CD4-positive, alpha-beta T cell treated with Interleukin-2 at 100 ng/mL for 4 hours (primary cell): ENCODE measurements around the gene NUDT14.
A peak's percentile ranks its signal among the peaks of the same experiment; 100 is the strongest.

Experiments
- DNase-seq: peaks from one replicate; pipeline ENCODE4 v3.0.0-alpha.2; 2020; ENCODE audit warnings: low spot score

Gene NUDT14

DNA sequence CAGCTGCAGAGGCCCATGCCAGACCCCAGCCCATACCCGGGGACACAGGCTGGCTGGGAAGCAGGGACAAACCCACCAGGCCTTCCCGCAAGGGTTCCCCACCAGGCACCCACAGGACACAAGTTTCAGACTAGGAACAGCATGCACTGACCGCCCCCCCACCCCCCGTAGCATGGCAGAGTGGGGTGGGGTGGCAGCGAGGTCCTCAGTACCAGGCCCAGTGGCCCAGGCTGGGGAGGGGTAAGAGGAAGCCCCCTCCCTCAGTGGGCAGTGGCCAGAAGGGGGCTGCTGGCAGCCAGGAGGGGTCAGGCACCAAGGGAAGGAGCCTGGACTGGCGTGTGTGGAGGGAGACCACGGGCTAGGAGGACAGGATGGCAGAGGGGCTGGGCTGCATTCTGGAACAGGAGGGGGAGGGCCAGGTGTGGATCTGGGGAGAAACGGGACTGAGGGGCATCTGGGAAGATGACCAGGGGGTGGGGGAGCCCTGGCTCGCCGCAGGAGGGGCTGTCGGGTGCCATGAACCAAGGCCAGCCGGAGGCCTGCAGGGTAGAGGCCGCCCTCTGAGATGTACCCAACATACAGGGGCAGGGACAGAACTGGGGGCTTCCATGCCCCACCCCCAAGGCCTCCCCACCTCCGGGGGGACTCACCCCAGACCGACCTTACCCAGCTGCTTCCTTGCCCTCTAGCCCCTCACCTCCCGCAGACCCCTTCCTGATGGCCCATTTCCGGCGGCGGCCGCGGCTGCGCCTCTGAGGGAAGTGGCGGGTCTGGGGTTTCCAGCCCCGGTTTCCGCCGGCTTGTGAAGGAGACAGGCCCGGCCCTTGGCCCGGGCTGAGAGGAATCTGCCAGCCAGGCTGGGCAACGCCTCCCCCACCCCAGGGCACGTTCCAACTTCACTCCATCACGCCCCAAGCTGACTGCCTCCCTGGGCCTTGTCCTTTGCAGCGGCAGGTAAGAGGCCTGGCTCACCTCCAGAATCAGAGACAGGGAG, 6.9 kb downstream of the NUDT14 start:
- peak; percentile 37 for DNase-seq

DNA sequence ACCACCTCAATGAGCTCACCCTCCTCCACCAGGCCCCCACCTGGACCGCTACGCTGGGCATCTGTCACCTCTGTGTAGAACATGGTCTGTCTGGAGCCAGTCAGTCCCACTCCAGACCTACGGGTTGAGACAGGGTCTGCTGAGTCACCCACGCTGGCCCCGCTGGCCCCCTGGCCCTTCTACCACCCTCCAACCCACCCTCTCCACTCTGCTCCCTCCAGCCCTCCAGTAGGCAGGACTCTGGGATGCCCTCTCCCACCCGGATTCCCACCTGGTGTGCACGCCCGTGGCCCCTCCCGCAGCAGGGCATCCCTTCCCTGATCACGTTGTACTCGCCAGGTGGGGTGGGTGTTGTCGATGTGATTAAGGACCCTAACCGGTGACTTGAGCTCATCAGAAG, 8.0 kb downstream of the NUDT14 start:
- DNase-seq: no peak

DNA sequence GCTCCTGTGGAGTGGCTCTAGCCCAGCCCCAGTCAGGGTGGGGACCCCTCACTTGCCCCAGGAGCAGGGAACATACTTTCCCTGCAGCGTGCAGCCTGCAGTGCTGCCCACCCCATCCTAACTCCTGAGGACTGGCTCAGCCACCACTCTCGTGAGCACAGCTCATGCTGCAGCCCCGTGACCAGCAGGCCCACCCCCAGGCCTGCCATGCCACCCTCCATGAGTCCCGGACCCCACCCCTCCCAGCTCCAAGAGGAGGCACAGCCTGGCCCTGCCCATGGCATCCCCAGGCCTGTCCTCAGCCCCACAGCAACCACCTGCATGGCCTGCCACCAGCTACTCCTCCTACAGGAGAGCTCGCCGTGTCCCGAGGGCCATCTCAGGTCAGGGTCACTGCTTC, 8.6 kb downstream of the NUDT14 start:
- no peak for DNase-seq

DNA sequence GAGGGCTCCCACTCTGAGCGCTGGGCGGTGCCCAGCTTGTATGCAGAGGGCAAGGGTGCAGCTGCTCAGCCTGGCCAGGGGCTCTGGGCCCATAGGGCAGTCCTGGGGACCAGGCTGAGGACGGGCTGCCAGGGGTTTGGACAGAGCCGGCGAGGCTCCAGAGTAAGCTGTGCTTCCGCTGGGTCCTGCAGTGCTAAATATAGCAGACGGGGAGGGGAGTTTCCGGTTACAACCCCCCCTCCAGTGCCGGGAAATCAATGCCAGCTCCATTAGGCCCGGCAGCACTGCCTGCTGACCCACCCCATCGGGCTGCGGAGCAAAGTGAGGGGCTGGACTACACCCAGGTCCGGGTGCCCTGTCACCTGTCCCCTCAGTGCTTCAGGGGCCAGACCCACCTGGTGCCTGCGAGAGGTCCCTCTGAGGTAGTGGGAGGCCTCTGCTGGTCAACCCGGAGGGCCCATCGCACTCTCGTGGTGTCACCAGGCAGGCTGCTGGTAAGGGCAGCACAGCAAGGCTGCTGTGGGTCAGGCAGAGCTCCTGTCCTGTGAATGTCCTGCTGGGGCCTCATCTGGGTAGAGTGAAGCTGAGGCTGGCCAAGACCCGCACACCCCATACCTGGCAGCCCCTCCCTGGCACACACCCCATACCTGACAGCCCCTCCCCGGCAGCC, 10.0 kb downstream of the NUDT14 start:
- no peak for DNase-seq

DNA sequence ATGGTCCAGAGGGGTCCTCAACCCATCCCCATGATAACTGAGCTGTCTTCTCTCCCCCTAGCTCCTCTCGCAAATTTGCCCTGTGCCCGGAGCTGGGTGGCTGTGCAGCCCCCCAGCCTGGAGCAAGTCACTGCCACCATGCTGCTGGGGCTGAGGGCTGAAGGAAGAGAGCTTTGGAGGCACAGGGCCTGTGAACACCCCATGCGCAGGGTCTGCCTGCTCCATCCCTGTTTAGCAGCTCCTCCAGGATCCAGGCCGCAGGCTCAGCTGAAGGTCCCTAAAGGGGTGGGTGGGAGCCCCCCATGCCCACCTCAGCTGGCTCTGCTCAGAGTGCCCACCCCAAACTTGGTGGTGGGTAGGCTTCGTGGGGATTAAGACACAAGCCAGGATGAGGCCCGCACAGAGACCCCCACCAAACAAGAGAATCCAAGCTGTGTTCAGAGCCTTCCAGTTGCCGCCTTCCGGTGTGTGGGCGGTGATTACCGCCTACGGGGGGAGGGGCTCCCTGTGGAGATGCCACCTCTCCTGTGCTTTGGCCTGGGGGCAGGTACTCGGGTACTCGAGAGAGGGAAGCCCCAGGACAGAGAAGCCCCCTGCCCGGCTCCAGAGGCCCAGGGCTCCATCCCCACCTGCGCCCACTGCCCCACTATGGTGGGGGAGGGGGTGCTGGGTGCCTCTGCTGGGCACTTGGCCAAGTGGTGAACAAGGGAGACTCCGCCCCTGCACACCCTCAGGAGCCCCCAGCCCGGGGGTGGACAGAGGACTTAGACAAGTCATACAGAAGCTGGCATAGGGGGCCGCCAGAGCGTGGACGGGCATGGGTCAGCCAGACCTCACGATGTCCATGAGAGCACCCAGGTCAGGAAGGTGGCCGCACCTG, 11.1 kb downstream of the NUDT14 start:
- DNase-seq: no peak

DNA sequence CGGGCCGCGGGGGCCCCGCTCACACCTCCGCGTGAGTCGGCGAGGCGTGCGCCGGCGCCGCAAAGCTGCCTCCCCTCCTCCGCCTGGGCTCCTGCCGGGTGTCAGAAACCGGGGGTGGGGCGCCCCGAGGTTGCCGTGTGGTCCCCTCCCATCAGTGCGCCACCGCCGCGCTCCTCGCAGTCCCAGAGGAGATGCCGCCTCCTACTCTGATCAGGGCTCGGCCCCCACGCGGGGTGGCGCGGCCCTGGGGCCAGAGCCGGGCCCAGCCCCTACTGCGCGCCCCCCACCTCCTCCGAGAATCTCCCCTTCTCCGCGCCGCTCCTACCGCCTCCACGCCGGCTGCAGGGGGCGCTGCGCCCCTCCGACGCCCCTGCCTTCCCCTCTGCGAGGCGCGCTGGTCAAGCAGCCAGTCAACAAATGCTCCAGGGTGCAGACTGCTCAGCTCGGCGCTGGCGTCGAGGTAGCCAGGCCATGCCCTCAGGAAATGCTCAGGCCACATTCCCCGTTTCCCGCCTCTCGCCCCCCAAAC, 12.1 kb downstream of the NUDT14 start:
- peak; percentile 17 for DNase-seq

DNA sequence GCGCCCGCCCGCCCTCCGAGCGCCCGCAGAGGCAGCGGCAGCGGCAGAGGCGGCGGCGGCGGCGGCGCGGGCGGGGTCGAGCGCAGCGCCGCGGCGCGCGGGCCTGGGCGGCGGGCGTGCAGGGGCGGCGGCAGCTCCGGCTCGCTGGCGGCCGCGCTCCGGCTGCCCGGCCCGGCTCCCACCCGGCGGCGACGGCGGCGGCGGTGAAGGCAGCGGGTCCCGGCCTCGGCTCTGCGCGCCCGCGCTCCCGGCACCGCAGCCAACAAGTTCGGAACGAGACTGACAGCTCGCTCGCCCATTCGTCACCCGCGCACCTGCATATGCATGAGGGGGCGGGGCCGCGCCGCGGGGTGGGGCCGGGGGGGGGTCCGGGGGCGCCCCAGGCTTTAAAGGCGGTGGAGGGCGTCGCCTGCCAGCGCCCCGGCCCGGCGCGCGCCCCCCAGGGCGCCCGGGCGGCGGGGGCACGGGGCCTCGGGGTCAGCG, 12.6 kb downstream of the NUDT14 start, which contains the start of gene JAG2:
TSS of gene JAG2 (minus strand) at position 281 of the 483 bp plus-strand sequence. CDS start 356 bp downstream, outside the sequence.
- peak; percentile 56 for DNase-seq

DNA sequence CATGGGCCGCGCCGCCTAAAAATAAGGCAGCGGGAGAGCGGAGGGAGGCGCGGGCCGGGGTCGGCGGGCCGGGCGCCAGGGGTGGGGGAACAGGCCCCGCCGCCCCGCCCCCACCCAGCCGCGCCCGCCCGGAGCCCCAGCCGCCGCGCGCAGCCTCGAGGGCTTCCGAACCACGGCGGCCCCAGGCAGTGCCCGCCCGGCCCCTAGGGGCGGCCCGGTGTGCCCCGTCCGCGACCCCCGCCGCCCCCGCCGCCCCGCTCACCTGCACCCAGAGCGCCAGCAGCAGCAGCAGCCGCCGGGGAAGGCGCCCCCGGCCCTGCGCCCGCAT, 13.1 kb downstream of the NUDT14 start:
- DNase-seq: no peak

DNA sequence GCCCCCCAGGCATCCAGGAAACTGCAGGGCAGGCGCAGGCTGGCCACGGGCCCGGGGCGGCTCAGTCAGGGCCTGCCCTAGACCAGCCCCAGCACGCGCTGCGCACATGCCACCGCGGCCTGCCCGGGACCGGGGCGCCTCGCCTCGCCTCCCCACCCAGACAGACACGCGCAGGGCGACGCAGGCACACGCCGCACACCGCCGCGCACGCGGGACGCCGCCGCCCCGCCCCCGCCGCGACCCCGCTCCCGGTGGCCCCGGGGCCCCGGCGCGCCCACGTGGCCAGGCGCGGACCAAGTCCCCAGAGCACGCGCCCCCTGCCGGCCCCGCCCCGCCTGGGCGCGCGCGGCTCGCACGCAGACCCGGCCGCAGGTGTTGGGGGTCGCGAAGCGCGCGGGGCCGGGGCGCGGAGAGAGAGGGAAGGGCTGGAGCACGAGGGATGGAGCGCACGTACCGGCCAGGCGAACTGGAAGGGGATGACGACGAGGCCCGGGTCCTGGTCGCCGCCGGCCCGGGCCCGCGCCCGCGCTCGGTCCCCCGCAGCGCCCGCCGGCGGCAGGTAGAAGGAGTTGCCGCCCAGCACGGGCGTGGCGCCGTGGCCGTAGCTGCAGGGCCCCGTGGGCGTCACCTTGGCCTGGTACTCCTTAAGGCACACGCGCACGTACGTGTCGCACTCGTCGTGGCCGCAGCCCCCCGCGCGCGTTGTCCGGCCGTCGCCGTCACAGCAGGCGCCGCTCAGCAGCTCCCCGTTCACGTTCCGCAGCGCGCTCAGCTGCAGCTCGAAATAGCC, 13.6 kb downstream of the NUDT14 start:
- DNase-seq: no peak

DNA sequence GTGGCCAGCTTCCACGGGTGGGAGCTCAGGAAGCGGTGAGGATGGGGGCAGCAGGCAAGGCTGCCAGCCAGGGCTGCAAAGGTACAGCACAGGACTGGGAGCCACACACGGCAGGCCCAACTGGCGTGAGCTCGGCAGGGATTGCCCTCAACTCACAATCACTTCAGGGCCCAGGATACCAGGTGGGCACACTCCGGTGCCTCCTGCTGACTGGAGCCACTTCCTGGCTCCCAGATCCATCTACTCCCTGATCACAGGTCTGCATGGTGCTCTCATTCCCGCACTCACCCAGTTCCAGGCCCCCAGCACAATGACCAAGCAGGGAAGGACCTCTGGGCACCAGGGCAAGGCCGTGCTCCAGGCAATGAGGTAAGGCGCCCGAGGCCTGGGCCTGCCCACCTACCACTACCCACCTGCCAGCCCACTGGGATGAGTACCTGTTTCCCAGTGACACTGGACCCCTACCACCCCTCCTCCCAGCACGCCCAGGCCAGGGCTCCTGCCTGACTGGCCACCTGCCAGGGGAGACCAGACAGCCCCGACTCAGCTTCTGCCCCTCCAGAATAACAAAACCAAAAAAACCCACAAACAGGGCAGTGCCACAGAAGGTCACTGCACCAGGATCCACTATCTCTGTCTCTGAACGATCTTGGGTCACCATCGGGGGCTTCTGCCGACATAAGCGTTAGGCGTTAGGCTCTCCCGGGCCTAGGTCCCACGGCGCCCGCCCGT, 14.4 kb downstream of the NUDT14 start:
- DNase-seq: no peak

DNA sequence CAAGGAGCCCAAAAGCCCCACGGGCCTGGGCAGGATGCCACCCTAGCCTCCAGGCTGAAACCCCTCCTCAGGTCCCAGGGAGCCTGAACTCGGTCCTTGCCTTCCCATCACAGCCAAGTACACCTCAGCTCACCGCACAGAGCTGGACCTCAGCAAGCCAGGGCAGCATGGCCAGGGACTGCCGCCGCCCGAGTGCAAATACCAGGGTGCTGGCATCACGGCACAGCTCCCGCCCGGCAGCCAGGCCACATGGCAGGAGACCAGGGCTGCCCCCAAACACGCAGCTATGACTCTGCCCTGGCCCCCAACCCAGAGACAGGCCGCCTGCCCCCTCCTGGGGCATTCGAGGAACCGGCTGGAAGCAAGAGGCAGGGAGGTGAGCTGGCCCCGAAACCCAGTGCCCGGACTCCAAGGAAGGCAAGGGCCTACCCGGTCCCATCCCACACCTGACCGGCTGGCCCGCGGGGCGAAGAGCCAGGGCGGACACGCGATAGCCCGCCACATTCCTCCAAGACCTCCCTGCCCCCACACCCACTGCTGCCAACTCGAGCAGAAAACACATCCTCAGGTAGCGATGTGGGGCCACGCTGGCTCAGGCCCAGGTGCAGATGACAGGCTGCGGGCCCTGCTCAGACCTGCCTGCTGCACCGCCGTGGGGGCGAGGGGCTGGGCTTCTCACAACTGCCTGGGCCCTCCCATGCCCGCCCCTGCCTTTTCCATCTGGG, 15.2 kb downstream of the NUDT14 start:
- no peak for DNase-seq

DNA sequence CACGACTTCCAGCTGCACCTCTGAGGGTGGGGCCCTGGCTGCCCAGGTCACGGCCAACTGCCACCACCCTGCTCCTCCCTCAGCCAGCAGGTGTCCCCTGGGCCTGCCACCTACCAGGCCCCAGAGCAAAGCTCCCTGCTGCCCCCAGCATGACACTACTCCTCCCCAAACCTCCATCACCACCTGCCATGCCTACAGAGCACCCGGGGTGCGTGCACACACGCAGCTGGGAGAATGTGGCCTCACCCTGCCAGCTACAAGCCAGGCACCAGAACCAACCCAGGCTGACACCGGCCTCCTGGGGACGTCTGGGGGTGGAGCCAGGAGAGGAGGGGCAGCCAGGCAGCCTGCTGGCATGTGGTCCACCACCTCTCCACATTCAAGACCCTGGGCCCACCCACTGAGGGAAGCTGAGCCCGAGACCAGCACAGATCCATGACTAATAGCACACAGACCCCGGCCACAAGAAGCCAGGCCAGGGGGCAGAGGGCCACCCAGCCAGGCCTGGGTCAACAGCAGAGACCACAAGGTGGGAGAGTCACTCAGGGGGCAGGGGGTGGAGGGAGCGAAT, 15.9 kb downstream of the NUDT14 start:
- DNase-seq: no peak

DNA sequence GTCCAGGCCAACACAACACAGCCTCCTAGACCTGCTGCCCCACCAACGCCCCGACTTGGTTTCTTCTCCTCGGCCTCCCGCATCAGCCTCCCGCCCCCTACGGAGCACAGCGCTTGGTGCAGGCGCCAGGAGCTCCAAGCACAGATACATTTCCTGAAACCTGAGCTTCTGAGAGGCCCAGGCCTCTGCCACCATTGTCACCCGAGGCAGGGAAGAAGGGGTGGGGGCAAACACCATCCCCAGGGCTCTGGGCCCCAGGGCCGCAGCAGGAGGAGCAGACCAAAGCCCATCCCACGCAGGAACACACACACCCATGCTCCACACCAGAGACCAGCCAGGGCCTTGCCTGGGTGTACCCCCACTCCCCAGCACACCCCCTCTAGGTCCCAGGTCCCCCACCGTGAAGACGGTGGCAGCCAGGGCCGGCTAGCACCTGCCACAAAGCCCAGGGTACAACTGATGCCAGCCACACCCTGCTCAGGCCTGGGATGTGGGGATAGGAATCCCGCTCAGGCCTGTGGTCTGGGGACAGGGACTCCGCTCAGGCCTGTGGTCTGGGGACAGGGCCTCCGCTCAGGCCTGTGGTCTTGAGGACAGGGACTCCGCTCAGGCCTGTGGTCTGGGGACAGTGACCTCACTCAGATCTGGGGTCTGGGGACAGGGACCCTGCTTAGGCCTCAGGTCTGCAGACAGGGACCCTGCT, 17.9 kb downstream of the NUDT14 start:
- DNase-seq: no peak

DNA sequence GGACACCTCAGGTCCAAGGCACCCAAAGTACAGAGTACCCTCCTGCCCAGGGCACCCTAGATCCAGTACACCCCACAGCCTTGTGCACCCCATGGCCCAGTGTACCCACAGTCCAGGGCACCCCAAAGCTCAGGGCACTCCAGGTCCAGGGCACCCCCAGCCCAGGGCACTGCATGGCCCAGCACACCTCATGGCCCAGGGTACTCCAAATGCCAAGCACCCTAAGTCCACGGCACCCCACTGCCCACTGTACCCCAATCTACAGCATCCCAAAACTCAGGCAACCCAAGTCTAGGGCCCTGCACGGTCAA, 18.5 kb downstream of the NUDT14 start:
- no peak for DNase-seq

DNA sequence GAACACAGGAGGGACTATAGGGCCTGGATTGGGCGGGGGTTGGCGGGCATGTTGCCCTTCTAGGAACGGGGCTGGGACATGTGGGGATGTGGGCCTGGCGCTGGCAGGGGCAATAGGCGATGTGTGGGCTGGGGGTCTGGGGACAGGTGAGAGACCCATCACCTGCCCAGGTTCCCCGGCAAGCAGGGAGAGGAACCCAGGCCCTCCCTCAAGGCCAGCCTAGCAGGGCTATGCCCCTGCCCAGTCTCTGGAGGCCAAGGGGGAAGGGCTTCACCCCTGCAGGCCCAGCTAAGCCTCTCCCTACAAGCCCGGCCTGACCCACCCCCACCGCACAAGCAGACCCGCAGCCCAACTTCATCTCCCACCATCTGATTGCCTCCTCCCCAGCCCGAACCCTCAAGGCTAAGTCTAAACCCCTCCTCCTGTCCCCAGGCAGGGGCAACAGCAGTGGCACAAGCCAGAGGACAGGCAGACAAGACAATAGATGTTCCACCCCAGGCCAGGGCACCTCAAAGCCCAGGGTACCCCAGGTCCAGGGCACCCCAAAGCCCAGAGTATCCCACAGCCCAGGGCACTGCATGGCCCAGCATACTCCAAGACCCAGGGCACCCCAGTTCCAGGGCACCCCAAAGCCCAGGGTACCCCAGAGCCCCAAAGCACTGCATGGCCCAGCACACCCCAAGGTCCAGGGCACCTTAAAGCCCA, 19.0 kb downstream of the NUDT14 start:
- peak; percentile 11 for DNase-seq

DNA sequence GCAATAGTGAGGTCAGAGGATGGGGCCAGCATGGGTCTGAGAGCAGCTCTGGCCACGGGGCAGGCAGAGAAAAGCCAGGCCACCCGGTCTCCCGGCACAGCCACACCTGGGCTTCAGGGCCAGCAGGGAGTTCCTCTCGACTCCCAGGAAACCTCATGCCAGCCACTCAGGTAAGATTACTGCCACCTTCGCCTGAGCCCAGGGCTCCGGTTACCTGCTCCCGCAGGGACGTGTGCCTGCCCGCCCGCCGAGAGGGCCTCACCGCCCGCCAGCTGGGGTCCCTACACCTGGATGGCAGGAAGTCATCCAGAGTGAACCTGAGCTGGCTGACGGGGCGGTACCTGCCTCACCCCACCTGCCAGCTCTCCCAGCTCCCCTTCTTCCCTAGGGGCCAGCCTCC, 19.8 kb downstream of the NUDT14 start:
- no peak for DNase-seq

DNA sequence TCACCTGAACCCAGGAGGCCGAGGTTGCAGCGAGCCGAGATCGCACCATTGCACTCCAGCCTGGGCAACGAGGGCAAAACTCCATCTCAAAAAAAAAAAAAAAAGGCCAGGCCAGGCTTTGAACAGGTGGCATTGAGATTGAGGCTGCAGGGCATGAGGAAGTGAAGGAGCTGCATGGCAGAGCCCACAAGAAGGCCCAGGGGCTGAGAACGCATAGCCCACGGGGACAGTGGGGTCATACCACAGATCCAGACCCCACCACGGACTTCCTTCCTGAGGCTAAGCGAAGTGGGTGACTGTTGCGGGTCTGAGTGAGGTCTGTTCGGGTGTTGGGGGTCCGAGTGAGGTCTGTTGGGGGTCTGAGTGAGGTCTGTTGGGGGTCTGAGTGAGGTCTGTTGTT, 20.3 kb downstream of the NUDT14 start:
- no peak for DNase-seq

DNA sequence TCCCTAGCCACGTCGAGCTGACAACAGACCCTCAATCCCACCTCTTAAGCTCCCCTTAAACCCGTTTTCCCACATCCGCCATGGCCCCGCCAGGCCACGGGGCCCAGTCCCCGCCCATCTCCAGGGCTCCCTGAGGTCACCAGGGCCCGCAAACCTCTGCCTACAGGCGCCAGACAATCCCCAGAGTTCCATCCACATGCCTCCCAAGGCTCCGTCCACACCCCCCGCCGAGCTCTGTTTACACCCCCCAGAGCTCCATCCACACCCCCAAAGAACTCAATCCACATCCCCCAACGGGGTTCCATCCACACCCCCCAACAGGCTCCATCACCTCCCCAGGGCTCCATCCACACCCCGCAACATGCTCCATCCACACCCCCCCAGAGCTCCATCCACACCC, 21.8 kb downstream of the NUDT14 start:
- DNase-seq: no peak
